Inflammatory macrophage (primary cell): ENCODE measurements around the gene TRIM54.

Source experiments
- DNase-seq, 2 donors: peaks; one replicate each; pipeline ENCODE4 v3.0.0-alpha.2; 2020 to 2022
- total RNA-seq, 18 experiments: gene quantifications; one replicate each; lab custom pipeline; 2026; ENCODE audit warnings: mixed read lengths in 6 of 18, inconsistent platforms in 2 of 18; lab: John Stamatoyannopoulos, UW

TRIM54 gene
- 0.40 to 31.9 (median 3.9) reads per million in 18 experiments for total RNA-seq

- DNase-seq = peak in 1 of 2 donors; percentile 69
Measured at GRCh38 chr2:27281855-27282559, at the start of gene TRIM54. TRIM54 (plus strand) TSS chr2:27282429; CDS start chr2:27282732, 303 bp downstream.

- no peak for DNase-seq
Measured at GRCh38 chr2:27233341-27233740, 48.9 kb upstream of the TRIM54 start.

- DNase-seq = no peak
Measured at GRCh38 chr2:27236136-27236535, 46.1 kb upstream of the TRIM54 start.

- no peak for DNase-seq
Measured at GRCh38 chr2:27236626-27237025, 45.6 kb upstream of the TRIM54 start.

GRCh38 chr2:27237341-27237945 is 44.8 kb upstream of the TRIM54 start:
- DNase-seq = no peak

- DNase-seq = no peak
Measured at GRCh38 chr2:27238976-27239375, 43.3 kb upstream of the TRIM54 start.

GRCh38 chr2:27240406-27240805 is 41.8 kb upstream of the TRIM54 start:
- no peak for DNase-seq

- no peak for DNase-seq
Measured at GRCh38 chr2:27241761-27242613, 40.2 kb upstream of the TRIM54 start.

GRCh38 chr2:27242614-27242951 is 39.6 kb upstream of the TRIM54 start:
- no peak for DNase-seq

GRCh38 chr2:27243391-27244130 is 38.7 kb upstream of the TRIM54 start:
- no peak for DNase-seq

GRCh38 chr2:27245116-27245515 is 37.1 kb upstream of the TRIM54 start:
- no peak for DNase-seq

GRCh38 chr2:27245626-27246025 is 36.6 kb upstream of the TRIM54 start:
- DNase-seq = no peak

- no peak for DNase-seq
Measured at GRCh38 chr2:27247893-27248292, 34.3 kb upstream of the TRIM54 start.

GRCh38 chr2:27249159-27249890 is 32.9 kb upstream of the TRIM54 start:
- DNase-seq = no peak

GRCh38 chr2:27249891-27250651 is 32.2 kb upstream of the TRIM54 start:
- peak; percentile 61 to 79 for DNase-seq

- no peak for DNase-seq
Measured at GRCh38 chr2:27250652-27251379, 31.4 kb upstream of the TRIM54 start.

- no peak for DNase-seq
Measured at GRCh38 chr2:27251766-27252165, 30.5 kb upstream of the TRIM54 start.

GRCh38 chr2:27255187-27255586 is 27.0 kb upstream of the TRIM54 start:
- no peak for DNase-seq

GRCh38 chr2:27255660-27256059 is 26.6 kb upstream of the TRIM54 start:
- DNase-seq = no peak

GRCh38 chr2:27256855-27257454 is 25.3 kb upstream of the TRIM54 start:
- no peak for DNase-seq
